ENCODE data around the gene ATP8A1. TPM values are rescaled to one million over a fixed set of nuclear protein-coding genes. Genes with fewer than 3 reads are reported as not detected.

Gene ATP8A1
- total and polyA plus RNA-seq, 2 of the 4 experiments (the other 2 are of a cell fraction), result 0.12 to 0.36 TPM

GRCh38 chr4:42642101-42642797 is 14.7 kb downstream of the ATP8A1 start:
- Histone ChIP-seq H4K5ac (ENCODE audit: low read depth, low read length) (no peak overlapping the region), H3K14ac (replicated peaks; ENCODE audit: low read depth, low read length) (no peak overlapping the region), H2AK5ac (ENCODE audit: low read depth, low read length) (no peak overlapping the region), H3K4ac (ENCODE audit: low read depth, low read length) (no peak overlapping the region), H2BK5ac (ENCODE audit: low read depth, low read length, poor library complexity, severe bottlenecking) (no peak overlapping the region), H2AK9ac (replicated peaks; ENCODE audit: low read depth, low read length, poor library complexity) (no peak overlapping the region), H2BK15ac (ENCODE audit: low read depth, low read length) (no peak overlapping the region), H3K27ac (ENCODE audit: insufficient read depth, low read length) (no peak overlapping the region), H3K9me3 (ENCODE audit: control insufficient read depth, insufficient read depth, low read length) (no peaks in the 10 kb centered on the region), H4K8ac (ENCODE audit: low read depth in 2 of 2, low read length in 2 of 2) (no peak overlapping the region), H2BK20ac (ENCODE audit: low read depth, low read length) (no peak overlapping the region), H3K9ac (ENCODE audit: low read depth, low read length) (no peak overlapping the region), H3K4me2 (ENCODE audit: low read depth, low read length) (no peak overlapping the region), H3K9me1 (ENCODE audit: insufficient read depth, low read length) (no peaks in the 10 kb centered on the region), H3K18ac (ENCODE audit: low read depth, low read length) (no peak overlapping the region), H3K36me3 (ENCODE audit: control insufficient read depth, insufficient read depth, low read length) (no peaks in the 10 kb centered on the region), H4K20me1 (ENCODE audit: insufficient read depth, low read length) (no peaks in the 10 kb centered on the region), H2AFZ (replicated peaks; ENCODE audit: low read length, poor library complexity) (no peak overlapping the region), H3K4me1 (ENCODE audit: control insufficient read depth, insufficient read depth, low read length) (no peaks in the 10 kb centered on the region), H2BK120ac (ENCODE audit: low read depth, low read length) (no peak overlapping the region), H3K56ac (ENCODE audit: extremely low read depth, insufficient read depth, low read length) (no peak overlapping the region), H3K79me1 (ENCODE audit: low read depth in 1 of 2, low read length in 2 of 2) (no peaks in the 10 kb centered on the region), H3K27me3 (ENCODE audit: control insufficient read depth, insufficient read depth, low read length) (no peaks in the 10 kb centered on the region), H3K23ac (ENCODE audit: low read depth, low read length) (no peak overlapping the region), H3K4me3 (ENCODE audit: insufficient read depth, low read depth, low read length) (no peak overlapping the region), H4K91ac (ENCODE audit: insufficient read depth, low read depth, low read length) (no peak overlapping the region)
- DNase-seq, result no peak
- no peak for ATAC-seq (ENCODE audit: low read depth)
- no TSS peak for BruUV-seq (replicated peaks)
- ChIA-PET POLR2A (ENCODE audit: unreplicated experiment) (no interaction called here), CTCF (interaction anchor here (1.1 kb wide), 1 partner anchor 154 kb away, joined by 10 read pairs; no protein-coding TSS in a partner anchor)
- intact Hi-C loops (cut with micrococcal nuclease), result no loop called here
- dilution Hi-C loops (cut with HindIII; ENCODE audit: low sequenced_read_pairs, unreplicated experiment), result no loop called here
- WGBS, 2 experiments (ENCODE audit: extremely low coverage in 2 of 2, insufficient read length in 1 of 2), result no CpG with 5 or more reads among the region's 7 CpGs
- in situ Hi-C loops (cut with MboI; ENCODE audit: low sequenced_read_pairs), result no loop called here
- TF ChIP-seq NFE2L2 (IDR thresholded peaks at IDR 0.05; ENCODE audit: low read depth, low read length), result no peak
- no peak for TF ChIP-seq MAFK (IDR thresholded peaks at IDR 0.05; ENCODE audit: low read depth, low read length)
- no peak for TF ChIP-seq MXI1 (IDR thresholded peaks at IDR 0.05; ENCODE audit: borderline replicate concordance, low read depth, low read length)
- no peak for TF ChIP-seq RAD21 (IDR thresholded peaks at IDR 0.05; ENCODE audit: low read length)
- no peak for TF ChIP-seq MAZ (IDR thresholded peaks at IDR 0.05; ENCODE audit: borderline replicate concordance, low read depth, low read length)
- no peak for TF ChIP-seq BHLHE40 (IDR thresholded peaks at IDR 0.05; ENCODE audit: low read depth, low read length)
- TF ChIP-seq, protein P1, sequence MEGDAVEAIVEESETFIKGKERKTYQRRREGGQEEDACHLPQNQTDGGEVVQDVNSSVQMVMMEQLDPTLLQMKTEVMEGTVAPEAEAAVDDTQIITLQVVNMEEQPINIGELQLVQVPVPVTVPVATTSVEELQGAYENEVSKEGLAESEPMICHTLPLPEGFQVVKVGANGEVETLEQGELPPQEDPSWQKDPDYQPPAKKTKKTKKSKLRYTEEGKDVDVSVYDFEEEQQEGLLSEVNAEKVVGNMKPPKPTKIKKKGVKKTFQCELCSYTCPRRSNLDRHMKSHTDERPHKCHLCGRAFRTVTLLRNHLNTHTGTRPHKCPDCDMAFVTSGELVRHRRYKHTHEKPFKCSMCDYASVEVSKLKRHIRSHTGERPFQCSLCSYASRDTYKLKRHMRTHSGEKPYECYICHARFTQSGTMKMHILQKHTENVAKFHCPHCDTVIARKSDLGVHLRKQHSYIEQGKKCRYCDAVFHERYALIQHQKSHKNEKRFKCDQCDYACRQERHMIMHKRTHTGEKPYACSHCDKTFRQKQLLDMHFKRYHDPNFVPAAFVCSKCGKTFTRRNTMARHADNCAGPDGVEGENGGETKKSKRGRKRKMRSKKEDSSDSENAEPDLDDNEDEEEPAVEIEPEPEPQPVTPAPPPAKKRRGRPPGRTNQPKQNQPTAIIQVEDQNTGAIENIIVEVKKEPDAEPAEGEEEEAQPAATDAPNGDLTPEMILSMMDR (conservative IDR thresholded peaks at IDR 0.05; ENCODE audit: low read depth, low read length), result no peak
- no peak for TF ChIP-seq FOS (IDR thresholded peaks at IDR 0.05; ENCODE audit: low read depth, low read length)
- no peak for TF ChIP-seq RCOR1 (IDR thresholded peaks at IDR 0.05; ENCODE audit: insufficient replicate concordance, low read length)
- no peak for TF ChIP-seq POLR2A (IDR thresholded peaks at IDR 0.05; ENCODE audit: low read depth, low read length)
- TF ChIP-seq ELK1 (IDR thresholded peaks at IDR 0.05; ENCODE audit: borderline replicate concordance, low read depth, low read length), result no peak
- TF ChIP-seq CHD1 (IDR thresholded peaks at IDR 0.05; ENCODE audit: low read depth, low read length), result no peak
- TF ChIP-seq CEBPB (IDR thresholded peaks at IDR 0.05; ENCODE audit: low read depth, low read length), result no peak
- TF ChIP-seq SMC3 (IDR thresholded peaks at IDR 0.05; ENCODE audit: low read depth, low read length), result no peak
- TF ChIP-seq, protein P2, sequence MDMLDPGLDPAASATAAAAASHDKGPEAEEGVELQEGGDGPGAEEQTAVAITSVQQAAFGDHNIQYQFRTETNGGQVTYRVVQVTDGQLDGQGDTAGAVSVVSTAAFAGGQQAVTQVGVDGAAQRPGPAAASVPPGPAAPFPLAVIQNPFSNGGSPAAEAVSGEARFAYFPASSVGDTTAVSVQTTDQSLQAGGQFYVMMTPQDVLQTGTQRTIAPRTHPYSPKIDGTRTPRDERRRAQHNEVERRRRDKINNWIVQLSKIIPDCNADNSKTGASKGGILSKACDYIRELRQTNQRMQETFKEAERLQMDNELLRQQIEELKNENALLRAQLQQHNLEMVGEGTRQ (IDR thresholded peaks at IDR 0.05; ENCODE audit: low read depth, low read length), result no peak
- no peak for TF ChIP-seq RFX5 (IDR thresholded peaks at IDR 0.05; ENCODE audit: low read depth, low read length)

Data from IMR-90 (cell line).